ENCODE measurements around the gene MXRA8.

Gene MXRA8

DNA sequence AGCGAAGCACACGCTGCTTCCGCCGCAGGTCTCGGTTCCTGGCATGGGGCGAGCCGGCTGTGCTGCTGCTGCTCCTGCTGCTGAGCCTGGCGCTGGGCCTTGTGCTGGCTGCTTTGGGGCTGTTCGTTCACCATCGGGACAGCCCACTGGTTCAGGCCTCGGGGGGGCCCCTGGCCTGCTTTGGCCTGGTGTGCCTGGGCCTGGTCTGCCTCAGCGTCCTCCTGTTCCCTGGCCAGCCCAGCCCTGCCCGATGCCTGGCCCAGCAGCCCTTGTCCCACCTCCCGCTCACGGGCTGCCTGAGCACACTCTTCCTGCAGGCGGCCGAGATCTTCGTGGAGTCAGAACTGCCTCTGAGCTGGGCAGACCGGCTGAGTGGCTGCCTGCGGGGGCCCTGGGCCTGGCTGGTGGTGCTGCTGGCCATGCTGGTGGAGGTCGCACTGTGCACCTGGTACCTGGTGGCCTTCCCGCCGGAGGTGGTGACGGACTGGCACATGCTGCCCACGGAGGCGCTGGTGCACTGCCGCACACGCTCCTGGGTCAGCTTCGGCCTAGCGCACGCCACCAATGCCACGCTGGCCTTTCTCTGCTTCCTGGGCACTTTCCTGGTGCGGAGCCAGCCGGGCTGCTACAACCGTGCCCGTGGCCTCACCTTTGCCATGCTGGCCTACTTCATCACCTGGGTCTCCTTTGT, 24.7 kb downstream of the MXRA8 start:
- Histone ChIP-seq H3K4me3 (IDR thresholded peaks at IDR 0.05; ENCODE audit: insufficient read depth, low read depth, low read length) (no peak overlapping the region), H3K4me2 (no peak overlapping the region), H3K27ac (no peak overlapping the region), H3K9ac (no peak overlapping the region), H3K79me2 (ENCODE audit: insufficient read depth, low read depth) (no peaks in the 10 kb centered on the region), H3K36me3 (ENCODE audit: insufficient read depth) (no peaks in the 10 kb centered on the region), H3K4me1 (ENCODE audit: low read depth, poor library complexity, severe bottlenecking) (no peaks in the 10 kb centered on the region), H3K27me3 (ENCODE audit: insufficient read depth, low read depth) (no peaks in the 10 kb centered on the region), H4K20me1 (ENCODE audit: insufficient read depth) (no peaks in the 10 kb centered on the region), H2AFZ (ENCODE audit: low read depth) (no peak overlapping the region)
- TF ChIP-seq CTCF (conservative IDR thresholded peaks at IDR 0.05; ENCODE audit: low read depth, low read length) = no peak

DNA sequence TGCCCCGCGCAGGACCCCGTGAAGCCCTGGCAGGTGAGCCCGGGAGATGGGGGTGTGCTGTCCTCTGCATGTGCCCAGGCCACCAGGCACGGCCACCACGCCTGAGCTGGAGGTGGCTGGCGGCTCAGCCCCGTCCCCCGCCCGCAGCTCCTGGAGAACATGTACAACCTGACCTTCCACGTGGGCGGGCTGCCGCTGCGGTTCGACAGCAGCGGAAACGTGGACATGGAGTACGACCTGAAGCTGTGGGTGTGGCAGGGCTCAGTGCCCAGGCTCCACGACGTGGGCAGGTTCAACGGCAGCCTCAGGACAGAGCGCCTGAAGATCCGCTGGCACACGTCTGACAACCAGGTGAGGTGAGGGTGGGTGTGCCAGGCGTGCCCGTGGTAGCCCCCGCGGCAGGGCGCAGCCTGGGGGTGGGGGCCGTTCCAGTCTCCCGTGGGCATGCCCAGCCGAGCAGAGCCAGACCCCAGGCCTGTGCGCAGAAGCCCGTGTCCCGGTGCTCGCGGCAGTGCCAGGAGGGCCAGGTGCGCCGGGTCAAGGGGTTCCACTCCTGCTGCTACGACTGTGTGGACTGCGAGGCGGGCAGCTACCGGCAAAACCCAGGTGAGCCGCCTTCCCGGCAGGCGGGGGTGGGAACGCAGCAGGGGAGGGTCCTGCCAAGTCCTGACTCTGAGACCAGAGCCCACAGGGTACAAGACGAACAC, 25.4 kb downstream of the MXRA8 start:
- H2AFZ ChIP-seq (ENCODE audit: low read depth) = no peak overlapping the region
- no peak for TF ChIP-seq CTCF (conservative IDR thresholded peaks at IDR 0.05; ENCODE audit: low read depth, low read length)
- H3K79me2 ChIP-seq (ENCODE audit: insufficient read depth, low read depth) = no peaks in the 10 kb centered on the region
- no peak overlapping the region for H3K4me2 ChIP-seq
- no peak overlapping the region for H3K27ac ChIP-seq
- no peaks in the 10 kb centered on the region for H3K4me1 ChIP-seq (ENCODE audit: low read depth, poor library complexity, severe bottlenecking)
- no peaks in the 10 kb centered on the region for H3K36me3 ChIP-seq (ENCODE audit: insufficient read depth)
- H3K27me3 ChIP-seq (ENCODE audit: insufficient read depth, low read depth) = no peaks in the 10 kb centered on the region
- no peaks in the 10 kb centered on the region for H4K20me1 ChIP-seq (ENCODE audit: insufficient read depth)
- no peak overlapping the region for H3K9ac ChIP-seq
- no peak overlapping the region for H3K4me3 ChIP-seq (IDR thresholded peaks at IDR 0.05; ENCODE audit: insufficient read depth, low read depth, low read length)

DNA sequence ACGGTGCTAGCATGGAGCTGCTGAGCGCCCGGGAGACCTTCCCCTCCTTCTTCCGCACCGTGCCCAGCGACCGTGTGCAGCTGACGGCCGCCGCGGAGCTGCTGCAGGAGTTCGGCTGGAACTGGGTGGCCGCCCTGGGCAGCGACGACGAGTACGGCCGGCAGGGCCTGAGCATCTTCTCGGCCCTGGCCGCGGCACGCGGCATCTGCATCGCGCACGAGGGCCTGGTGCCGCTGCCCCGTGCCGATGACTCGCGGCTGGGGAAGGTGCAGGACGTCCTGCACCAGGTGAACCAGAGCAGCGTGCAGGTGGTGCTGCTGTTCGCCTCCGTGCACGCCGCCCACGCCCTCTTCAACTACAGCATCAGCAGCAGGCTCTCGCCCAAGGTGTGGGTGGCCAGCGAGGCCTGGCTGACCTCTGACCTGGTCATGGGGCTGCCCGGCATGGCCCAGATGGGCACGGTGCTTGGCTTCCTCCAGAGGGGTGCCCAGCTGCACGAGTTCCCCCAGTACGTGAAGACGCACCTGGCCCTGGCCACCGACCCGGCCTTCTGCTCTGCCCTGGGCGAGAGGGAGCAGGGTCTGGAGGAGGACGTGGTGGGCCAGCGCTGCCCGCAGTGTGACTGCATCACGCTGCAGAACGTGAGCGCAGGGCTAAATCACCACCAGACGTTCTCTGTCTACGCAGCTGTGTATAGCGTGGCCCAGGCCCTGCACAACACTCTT, 26.2 kb downstream of the MXRA8 start:
- Histone ChIP-seq H3K79me2 (ENCODE audit: insufficient read depth, low read depth) (no peaks in the 10 kb centered on the region), H3K4me3 (IDR thresholded peaks at IDR 0.05; ENCODE audit: insufficient read depth, low read depth, low read length) (no peak overlapping the region), H3K36me3 (ENCODE audit: insufficient read depth) (no peaks in the 10 kb centered on the region), H4K20me1 (ENCODE audit: insufficient read depth) (no peaks in the 10 kb centered on the region), H3K4me2 (no peak overlapping the region), H3K9ac (no peak overlapping the region), H2AFZ (ENCODE audit: low read depth) (no peak overlapping the region), H3K27me3 (ENCODE audit: insufficient read depth, low read depth) (no peaks in the 10 kb centered on the region), H3K4me1 (ENCODE audit: low read depth, poor library complexity, severe bottlenecking) (no peaks in the 10 kb centered on the region), H3K27ac (no peak overlapping the region)
- TF ChIP-seq CTCF (conservative IDR thresholded peaks at IDR 0.05; ENCODE audit: low read depth, low read length) = no peak

GRCh38 chr1:1331068-1331965, 27.0 kb downstream of the MXRA8 start, which contains the start of gene TAS1R3:
Gene TAS1R3 (plus strand): TSS chr1:1331280. CDS start chr1:1331346, 66 bp downstream.
- no peak within 1 kb of the TSS for H3K27ac ChIP-seq
- H4K20me1 ChIP-seq (ENCODE audit: insufficient read depth) = no peaks in the 10 kb centered on the region
- H3K4me2 ChIP-seq = no peak within 1 kb of the TSS

More at GRCh38 chr1:1331068-1331965, 27.0 kb downstream of the MXRA8 start, which contains the start of gene TAS1R3:
- no peak within 1 kb of the TSS for H3K4me3 ChIP-seq (IDR thresholded peaks at IDR 0.05; ENCODE audit: insufficient read depth, low read depth, low read length)
- no peak for TF ChIP-seq CTCF (conservative IDR thresholded peaks at IDR 0.05; ENCODE audit: low read depth, low read length)
- peaks cover 3% of the 10 kb centered on the region for H3K4me1 ChIP-seq (ENCODE audit: low read depth, poor library complexity, severe bottlenecking)
- H2AFZ ChIP-seq (ENCODE audit: low read depth) = no peak within 1 kb of the TSS
- no peak within 1 kb of the TSS for H3K9ac ChIP-seq
- peaks cover 4% of the 10 kb centered on the region; the same call in 1 of the 2 replicates for H3K79me2 ChIP-seq (ENCODE audit: insufficient read depth, low read depth)
- H3K27me3 ChIP-seq (ENCODE audit: insufficient read depth, low read depth) = no peaks in the 10 kb centered on the region
- H3K36me3 ChIP-seq (ENCODE audit: insufficient read depth) = no peaks in the 10 kb centered on the region

Data from KMS-11 (cell line).